ENCODE results near the gene RASSF6.
"Not testable (repeated sequence)": the region's sequence is repeated elsewhere in the genome, so short reads cannot be mapped to it uniquely, and the experiment has no call there.

Gene RASSF6

DNA sequence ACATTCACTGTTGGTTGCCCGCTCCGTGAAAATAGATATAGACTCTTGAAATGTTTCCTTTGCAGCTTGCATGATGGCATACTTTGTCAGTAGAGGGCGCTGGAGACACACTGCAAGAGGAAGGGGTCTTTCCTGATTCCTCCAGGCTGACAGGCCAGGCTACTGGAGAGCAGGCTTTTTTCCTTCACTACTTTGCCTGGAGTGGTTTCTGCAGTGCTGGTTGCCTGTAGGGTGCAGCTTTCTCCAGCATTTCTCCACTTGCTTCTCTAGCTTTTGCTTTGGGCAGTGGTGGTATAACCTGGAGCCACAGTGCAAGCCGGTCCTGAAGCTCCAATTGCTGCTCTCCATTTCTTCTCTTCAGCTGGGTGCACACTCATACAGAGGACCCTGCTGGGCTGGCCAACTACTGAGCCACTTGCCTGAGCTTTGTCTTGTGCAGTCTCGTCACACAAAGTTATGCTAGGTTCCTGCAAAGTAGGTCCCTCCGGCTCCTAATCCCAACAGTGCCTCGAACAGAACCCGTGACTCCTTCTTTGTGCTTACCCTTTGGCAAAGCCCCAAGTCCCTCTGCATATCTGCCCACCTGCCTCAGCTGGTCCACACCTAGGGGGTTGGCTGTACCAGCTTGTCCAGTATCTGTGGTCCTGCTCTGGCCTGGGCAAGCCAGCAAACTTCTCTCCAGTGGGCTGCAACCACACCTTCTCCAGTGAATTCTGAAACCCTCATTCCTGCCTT, 46.3 kb downstream of the RASSF6 start:
- peak; percentile 10 for DNase-seq

GRCh38 chr4:73550865-73551264, 69.4 kb downstream of the RASSF6 start:
- DNase-seq, result not testable (repeated sequence)

GRCh38 chr4:73544620-73545019, 75.6 kb downstream of the RASSF6 start:
- DNase-seq, result no peak

DNA sequence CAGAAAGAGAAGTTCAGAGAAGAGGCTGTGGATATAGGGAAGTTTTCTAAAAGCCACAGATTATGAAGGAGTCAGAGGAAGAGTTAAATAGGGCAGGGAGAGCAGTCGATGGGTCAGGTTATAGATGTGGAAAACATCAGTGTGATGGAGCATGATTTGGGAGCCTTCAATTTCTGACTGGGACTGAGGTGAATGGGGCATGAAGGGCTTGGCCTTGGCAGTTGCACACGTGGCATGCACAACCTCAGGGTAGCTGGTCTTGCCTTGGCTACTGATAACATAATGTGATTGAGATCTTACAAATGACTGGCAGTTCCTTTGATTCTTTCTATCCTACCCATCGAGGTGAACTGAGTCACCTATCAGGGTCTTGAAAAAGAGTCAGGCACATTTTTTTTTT, 79.0 kb downstream of the RASSF6 start:
- DNase-seq, result no peak

DNA sequence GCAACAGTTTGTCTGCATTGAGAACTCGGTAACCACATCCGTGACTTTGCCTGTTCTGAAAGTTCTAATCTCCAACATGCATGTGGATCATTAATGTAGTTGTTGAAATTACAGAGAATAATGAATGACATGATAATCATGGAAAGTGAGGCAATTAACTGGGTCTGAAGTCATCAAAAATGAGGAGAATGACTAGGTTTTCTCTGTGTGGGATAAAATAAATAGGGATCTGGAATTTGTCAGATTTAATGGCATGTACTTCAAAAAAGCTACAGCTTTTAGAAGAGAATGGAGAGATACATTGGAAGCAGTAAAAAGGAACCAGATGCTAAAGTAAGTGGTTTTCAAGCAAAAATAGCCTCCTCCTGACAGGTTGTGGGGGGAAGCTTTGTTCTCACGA, 79.4 kb downstream of the RASSF6 start:
- no peak for DNase-seq

- no peak for DNase-seq
These were observed 80.8 kb downstream of the RASSF6 start for GRCh38 chr4:73539386-73539785.

DNA sequence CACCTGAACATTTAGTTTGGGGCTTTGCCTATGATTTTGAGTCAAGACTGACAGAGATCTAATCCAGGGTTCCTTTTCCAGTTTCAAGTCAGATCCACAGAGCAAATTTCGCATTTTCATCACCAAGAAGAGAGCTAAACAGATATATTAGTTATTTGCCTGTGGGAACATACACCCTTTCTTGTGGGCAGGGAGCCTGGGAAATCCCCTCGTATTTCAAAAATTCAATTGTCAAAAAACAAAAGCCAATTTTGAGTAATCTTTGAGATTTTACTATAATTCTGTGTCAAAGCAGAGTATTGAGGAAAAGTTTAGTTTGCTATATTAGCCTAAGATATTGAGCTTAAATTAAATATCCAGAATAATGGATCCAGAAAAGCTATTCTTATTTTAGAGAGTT, 82.1 kb downstream of the RASSF6 start:
- DNase-seq, result no peak

- DNase-seq, result no peak
These were observed 86.5 kb downstream of the RASSF6 start for GRCh38 chr4:73533515-73534422.

DNA sequence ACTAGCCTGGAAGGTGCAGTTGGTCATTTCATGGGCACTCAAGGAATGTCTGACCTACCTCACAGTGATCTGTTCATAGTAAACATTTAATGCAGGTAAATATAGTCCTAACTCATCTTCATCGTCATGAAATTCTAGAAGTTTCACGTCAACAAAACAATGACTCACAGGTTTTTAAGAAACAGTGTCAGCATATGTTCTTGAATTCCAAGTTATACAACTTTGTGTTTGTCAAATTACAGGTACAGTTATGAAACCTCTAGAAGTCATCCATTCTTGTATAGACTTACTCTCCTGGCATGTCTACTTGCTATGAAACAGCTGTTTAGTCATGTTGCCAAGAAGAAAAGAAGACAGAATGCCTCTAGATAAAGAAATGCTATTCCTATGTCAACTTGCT, 92.1 kb downstream of the RASSF6 start:
- DNase-seq, result no peak

DNA sequence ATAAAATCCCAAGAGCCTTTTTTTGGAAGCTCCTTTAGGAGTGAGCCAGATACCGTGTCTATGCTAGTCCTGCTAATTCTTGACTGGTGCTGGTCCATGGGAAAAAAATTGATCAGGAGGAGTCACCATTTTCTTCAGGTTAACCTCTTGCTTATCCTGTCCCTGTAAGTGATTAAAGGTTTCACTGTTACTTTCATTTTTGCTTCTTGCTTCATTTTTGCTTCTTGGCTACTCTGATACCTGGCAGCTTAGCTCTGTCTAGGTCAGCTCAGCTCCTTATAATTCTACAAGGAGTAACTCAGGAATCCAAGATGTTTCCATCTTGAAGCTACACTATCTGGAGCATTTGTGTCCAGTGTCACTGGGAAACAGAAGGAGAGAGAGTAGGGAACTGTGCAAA, 93.0 kb downstream of the RASSF6 start:
- no peak for DNase-seq

DNA sequence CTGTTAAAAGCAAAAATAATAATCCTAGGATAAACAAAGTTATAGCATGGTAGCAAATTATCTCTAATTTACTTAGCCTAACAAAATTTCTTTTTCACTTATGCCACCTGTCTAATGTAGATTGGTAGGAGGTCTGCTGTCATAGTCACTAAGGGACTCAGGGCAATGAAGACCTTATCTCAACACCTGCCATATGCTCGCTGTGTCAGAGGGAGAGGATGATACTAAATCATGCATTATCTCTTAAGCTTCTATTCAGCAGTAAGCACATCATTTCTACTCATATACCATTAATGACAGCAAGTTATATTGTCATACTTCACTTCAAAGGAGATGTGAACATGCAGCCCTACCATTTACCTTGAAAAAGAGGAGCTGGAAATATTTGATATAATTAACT, 94.6 kb downstream of the RASSF6 start:
- DNase-seq, result no peak

DNA sequence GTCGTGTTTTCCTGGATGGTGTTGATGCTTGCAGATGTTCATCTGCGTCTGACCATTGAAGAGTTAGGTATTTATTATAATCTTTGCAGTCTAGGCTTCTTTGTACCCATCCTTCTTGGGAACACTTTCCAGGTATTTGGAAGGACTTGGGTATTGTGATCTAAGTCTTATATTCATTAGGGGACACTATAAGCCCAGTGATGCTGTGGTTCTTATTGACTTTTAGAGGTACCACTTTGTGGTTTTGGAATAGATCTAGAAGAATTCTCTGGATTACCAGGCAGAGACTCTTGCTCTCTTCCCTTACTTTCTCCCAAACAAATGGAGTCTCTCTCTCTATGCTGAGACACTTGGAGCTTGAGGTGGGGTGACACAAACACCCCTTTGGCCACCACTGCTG, 97.1 kb downstream of the RASSF6 start:
- no peak for DNase-seq
